ENCODE results near the gene MEI4.

DNA sequence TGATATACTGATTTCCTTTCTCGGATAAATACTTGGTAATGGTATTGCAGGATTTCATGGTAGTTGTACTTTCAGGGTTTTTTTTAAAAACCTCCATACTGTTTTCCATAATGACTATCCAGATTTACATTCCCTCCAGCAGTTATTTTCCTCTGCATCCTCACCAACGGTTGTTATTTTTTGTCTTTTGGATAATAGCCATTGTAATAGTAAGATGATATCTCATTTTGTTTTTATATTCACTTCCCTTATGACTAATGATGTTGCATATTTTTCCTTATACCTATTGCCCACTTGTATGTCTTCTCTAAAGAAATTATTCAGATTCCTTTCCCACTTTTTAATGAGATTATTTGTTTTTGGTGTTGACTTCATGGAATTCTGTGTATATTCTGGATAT, 231.0 kb downstream of the MEI4 start:
- TF ChIP-seq, protein P1, sequence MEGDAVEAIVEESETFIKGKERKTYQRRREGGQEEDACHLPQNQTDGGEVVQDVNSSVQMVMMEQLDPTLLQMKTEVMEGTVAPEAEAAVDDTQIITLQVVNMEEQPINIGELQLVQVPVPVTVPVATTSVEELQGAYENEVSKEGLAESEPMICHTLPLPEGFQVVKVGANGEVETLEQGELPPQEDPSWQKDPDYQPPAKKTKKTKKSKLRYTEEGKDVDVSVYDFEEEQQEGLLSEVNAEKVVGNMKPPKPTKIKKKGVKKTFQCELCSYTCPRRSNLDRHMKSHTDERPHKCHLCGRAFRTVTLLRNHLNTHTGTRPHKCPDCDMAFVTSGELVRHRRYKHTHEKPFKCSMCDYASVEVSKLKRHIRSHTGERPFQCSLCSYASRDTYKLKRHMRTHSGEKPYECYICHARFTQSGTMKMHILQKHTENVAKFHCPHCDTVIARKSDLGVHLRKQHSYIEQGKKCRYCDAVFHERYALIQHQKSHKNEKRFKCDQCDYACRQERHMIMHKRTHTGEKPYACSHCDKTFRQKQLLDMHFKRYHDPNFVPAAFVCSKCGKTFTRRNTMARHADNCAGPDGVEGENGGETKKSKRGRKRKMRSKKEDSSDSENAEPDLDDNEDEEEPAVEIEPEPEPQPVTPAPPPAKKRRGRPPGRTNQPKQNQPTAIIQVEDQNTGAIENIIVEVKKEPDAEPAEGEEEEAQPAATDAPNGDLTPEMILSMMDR (IDR thresholded peaks at IDR 0.05), result no peak
- no peak for TF ChIP-seq POLR2A (IDR thresholded peaks at IDR 0.05)
